H54 (cell line): ENCODE data around the gene SRSF8.

Source experiments
- DNase-seq: peaks from one replicate; pipeline ENCODE4 v3.0.0; 2011; ENCODE audit warnings: low spot score, mixed read lengths; ENCODE audit not compliant: insufficient read length
- FAIRE-seq: peaks from 3 replicates; lab custom pipeline; 2011; peaks lifted over from hg19 to GRCh38; lab: Jason Lieb, UNC
- POLR2A ChIP-seq: IDR thresholded peaks from 2 replicates; pipeline ENCODE4 v1.6.1; 2011; ENCODE audit warnings: low read depth, mild to moderate bottlenecking, low read length

Gene SRSF8

GRCh38 chr11:95055283-95055897 lies 11.3 kb upstream of the SRSF8 start:
- no peak for DNase-seq
- FAIRE-seq = no peak
- TF ChIP-seq POLR2A = no peak

GRCh38 chr11:95057959-95058358 lies 8.8 kb upstream of the SRSF8 start:
- FAIRE-seq (no peak), DNase-seq (no peak)
- TF ChIP-seq POLR2A = no peak

GRCh38 chr11:95058621-95059020 lies 8.1 kb upstream of the SRSF8 start:
- no peak for FAIRE-seq
- DNase-seq = no peak
- no peak for TF ChIP-seq POLR2A

GRCh38 chr11:95059046-95059445 lies 7.7 kb upstream of the SRSF8 start:
- FAIRE-seq (no peak), DNase-seq (no peak)
- TF ChIP-seq POLR2A = no peak

- FAIRE-seq (no peak), DNase-seq (no peak)
- TF ChIP-seq POLR2A = no peak
Observed at GRCh38 chr11:95065336-95065735, 1.4 kb upstream of the SRSF8 start.

GRCh38 chr11:95067039-95067840 lies 521 bp downstream of the SRSF8 start:
- FAIRE-seq (no peak), DNase-seq (no peak)
- no peak for TF ChIP-seq POLR2A

GRCh38 chr11:95067841-95068219 lies 1.1 kb downstream of the SRSF8 start:
- no peak for TF ChIP-seq POLR2A
- no peak for FAIRE-seq
- DNase-seq = no peak

GRCh38 chr11:95068549-95068948 lies 1.8 kb downstream of the SRSF8 start:
- DNase-seq (no peak), FAIRE-seq (peak; percentile 80)
- TF ChIP-seq POLR2A = no peak

GRCh38 chr11:95070471-95070870 lies 3.8 kb downstream of the SRSF8 start:
- DNase-seq (no peak), FAIRE-seq (no peak)
- no peak for TF ChIP-seq POLR2A

GRCh38 chr11:95072948-95073347 lies 6.2 kb downstream of the SRSF8 start:
- FAIRE-seq (no peak), DNase-seq (no peak)
- no peak for TF ChIP-seq POLR2A

GRCh38 chr11:95074792-95075563 lies 8.3 kb downstream of the SRSF8 start:
- no peak for TF ChIP-seq POLR2A
- DNase-seq (no peak), FAIRE-seq (no peak)

- no peak for FAIRE-seq
- DNase-seq = no peak
- TF ChIP-seq POLR2A = no peak
Observed at GRCh38 chr11:95076416-95076815, 9.7 kb downstream of the SRSF8 start.

- no peak for TF ChIP-seq POLR2A
- DNase-seq = no peak
- FAIRE-seq = no peak
Observed at GRCh38 chr11:95076981-95077380, 10.3 kb downstream of the SRSF8 start.

- no peak for DNase-seq
- no peak for FAIRE-seq
- no peak for TF ChIP-seq POLR2A
Observed at GRCh38 chr11:95078526-95078925, 11.8 kb downstream of the SRSF8 start.

- FAIRE-seq (no peak), DNase-seq (no peak)
- no peak for TF ChIP-seq POLR2A
Observed at GRCh38 chr11:95081010-95081409, 14.3 kb downstream of the SRSF8 start.
